ENCODE data around the gene NACC2. TPM values are rescaled to one million over a fixed set of nuclear protein-coding genes. Genes with fewer than 3 reads are reported as not detected.
"Not testable (repeated sequence)": the region's sequence is repeated elsewhere in the genome, so short reads cannot be mapped to it uniquely, and the experiment has no call there.

Gene NACC2
- polyA plus RNA-seq, 5 donors, result 3.0 to 6.9 (median 5.0) TPM

- no peak for DNase-seq
Observed at GRCh38 chr9:136082496-136083361, 12.4 kb downstream of the NACC2 start.

DNA sequence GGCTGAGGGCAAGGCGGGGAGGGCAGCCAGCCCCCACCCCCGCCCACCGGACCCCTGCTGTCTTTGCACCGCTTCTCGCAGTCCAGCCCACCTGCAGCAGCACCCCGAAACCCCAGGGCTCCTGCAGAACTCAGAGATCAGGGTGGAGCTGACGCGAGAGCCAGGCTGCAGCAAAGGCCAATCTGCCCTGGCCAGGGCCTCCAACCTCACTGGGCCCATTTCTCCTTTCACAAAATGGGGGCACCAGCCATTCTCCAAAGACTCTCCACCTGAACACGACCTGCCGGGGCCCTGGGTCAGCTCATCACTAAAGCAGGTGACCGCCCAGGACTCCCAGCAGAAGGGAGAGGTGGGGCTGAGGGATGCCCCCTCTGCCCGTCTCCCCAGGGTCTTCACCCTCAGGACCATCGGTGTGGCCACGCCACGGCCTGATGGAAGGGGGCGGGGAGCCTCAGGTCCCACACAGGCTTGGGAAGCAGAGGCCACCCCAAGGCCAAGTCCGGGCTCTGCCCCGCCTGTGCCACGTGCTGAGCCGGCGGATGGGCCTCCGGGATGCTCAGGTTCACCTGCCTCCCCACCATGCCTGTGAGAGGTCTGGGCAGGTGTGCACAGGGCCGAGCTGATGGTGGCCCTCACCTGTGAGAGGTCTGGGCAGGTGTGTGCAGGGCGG lies 13.1 kb downstream of the NACC2 start:
- no peak for DNase-seq

- DNase-seq, result peak; percentile 47 to 69
Observed at GRCh38 chr9:136081113-136081825, 13.8 kb downstream of the NACC2 start.

- DNase-seq, result no peak
Observed at GRCh38 chr9:136080716-136081112, 14.4 kb downstream of the NACC2 start.

GRCh38 chr9:136079916-136080246 lies 15.2 kb downstream of the NACC2 start:
- DNase-seq, result no peak

- DNase-seq, result no peak
Observed at GRCh38 chr9:136079211-136079915, 15.7 kb downstream of the NACC2 start.

GRCh38 chr9:136078498-136079011 lies 16.5 kb downstream of the NACC2 start:
- DNase-seq, result no peak

DNA sequence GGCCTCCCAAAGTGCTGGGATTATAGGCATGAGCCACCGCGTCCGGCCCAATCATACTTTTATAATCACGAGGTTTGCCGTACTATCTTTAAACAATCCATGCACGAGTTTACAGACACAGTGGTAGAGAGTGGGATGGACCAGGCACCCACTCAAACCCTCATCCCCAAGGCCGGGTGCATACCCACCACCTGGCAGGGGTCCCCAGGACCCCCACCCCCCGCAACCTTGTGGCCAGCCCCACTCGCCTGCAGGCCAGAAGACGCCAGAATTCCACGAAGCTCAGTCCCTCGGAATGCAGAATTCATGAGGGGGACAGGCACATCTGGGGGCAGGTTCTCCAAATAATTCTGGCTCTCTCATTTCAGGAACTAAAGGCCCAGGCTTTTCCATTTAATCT lies 17.1 kb downstream of the NACC2 start:
- DNase-seq, result no peak

GRCh38 chr9:136077491-136077890 lies 17.6 kb downstream of the NACC2 start:
- no peak for DNase-seq

- DNase-seq, result no peak
Observed at GRCh38 chr9:136075881-136076678, 19.0 kb downstream of the NACC2 start.

GRCh38 chr9:136075134-136075841 lies 19.8 kb downstream of the NACC2 start:
- no peak for DNase-seq

GRCh38 chr9:136074706-136075105 lies 20.4 kb downstream of the NACC2 start:
- no peak for DNase-seq

GRCh38 chr9:136062657-136063439 lies 32.2 kb downstream of the NACC2 start:
- DNase-seq, result no peak

GRCh38 chr9:136061916-136062315 lies 33.2 kb downstream of the NACC2 start:
- DNase-seq, result not testable (repeated sequence)

DNA sequence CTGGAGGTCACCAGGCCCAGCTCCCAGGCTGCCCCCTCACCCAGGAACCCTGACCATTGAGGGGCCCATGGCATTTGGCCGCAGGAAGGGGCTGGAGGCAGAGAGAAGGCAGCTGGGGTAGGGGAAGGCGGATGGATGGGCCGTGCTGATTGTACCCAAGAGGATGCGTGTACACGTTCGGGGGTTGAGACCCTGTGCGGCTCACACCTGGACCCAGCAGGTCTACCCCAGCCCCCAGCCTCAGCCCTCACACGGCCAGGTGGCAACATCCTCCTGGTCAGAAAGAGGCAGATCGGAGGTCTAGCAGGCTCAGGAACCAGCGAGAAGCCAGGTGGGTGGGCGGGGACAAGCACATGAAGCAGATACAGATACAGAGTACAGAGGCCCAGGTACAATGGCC lies 33.7 kb downstream of the NACC2 start:
- no peak for DNase-seq

- DNase-seq, result no peak
Observed at GRCh38 chr9:136060671-136061371, 34.3 kb downstream of the NACC2 start.

- no peak for DNase-seq
Observed at GRCh38 chr9:136059851-136060670, 35.0 kb downstream of the NACC2 start.

DNA sequence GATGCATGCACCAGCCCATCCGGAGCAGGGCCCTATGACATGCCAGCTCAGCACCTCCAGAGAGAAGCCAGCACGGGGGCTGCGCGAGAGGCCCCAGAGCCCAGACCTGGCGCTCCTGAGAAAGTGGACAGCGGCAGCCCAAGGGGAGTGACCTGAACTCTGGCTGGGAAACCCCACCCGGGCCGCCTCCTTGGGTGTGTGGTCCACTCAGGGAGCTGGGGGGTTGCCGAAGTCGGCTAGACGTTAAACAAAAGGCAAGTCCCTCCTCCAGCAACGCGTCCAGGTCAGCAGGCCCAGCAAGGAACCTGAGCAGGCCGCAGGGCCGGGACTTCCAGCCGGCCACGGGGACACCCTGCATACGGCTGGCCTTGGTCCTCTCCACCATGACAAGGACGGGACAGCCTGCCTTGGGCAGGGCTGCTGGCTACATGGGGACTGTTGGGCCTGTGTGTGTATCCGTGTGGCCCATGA lies 35.7 kb downstream of the NACC2 start:
- DNase-seq, result no peak

All from right lung (tissue), 5 donors.